CMK (cell line): ENCODE data around the gene ZNF14.
"Not testable (repeated sequence)": the region's sequence is repeated elsewhere in the genome, so short reads cannot be mapped to it uniquely, and the experiment has no call there.

Experiments used
- DNase-seq: peaks from one replicate; pipeline ENCODE4 v3.0.0-alpha.2; 2010; ENCODE audit warnings: low read depth

The ZNF14 gene

GRCh38 chr19:19746286-19747213 lies 13.6 kb upstream of the ZNF14 start:
- DNase-seq = no peak

GRCh38 chr19:19745496-19746285 lies 12.8 kb upstream of the ZNF14 start:
- no peak for DNase-seq

- DNase-seq = no peak
Observed at GRCh38 chr19:19744641-19745040, 11.7 kb upstream of the ZNF14 start.

GRCh38 chr19:19743921-19744320 lies 11.0 kb upstream of the ZNF14 start:
- not testable (repeated sequence) for DNase-seq

- DNase-seq = no peak
Observed at GRCh38 chr19:19743176-19743575, 10.3 kb upstream of the ZNF14 start.

GRCh38 chr19:19742773-19743172 lies 9.9 kb upstream of the ZNF14 start:
- DNase-seq = no peak

GRCh38 chr19:19741184-19741583 lies 8.3 kb upstream of the ZNF14 start:
- no peak for DNase-seq

- no peak for DNase-seq
Observed at GRCh38 chr19:19740755-19741154, 7.8 kb upstream of the ZNF14 start.

GRCh38 chr19:19738564-19738963 lies 5.7 kb upstream of the ZNF14 start:
- DNase-seq = no peak

GRCh38 chr19:19737559-19738332 lies 4.8 kb upstream of the ZNF14 start:
- no peak for DNase-seq

- no peak for DNase-seq
Observed at GRCh38 chr19:19721896-19722295, 11.0 kb downstream of the ZNF14 start.

GRCh38 chr19:19719798-19720197 lies 13.1 kb downstream of the ZNF14 start:
- DNase-seq = no peak

GRCh38 chr19:19711934-19712828 lies 20.7 kb downstream of the ZNF14 start:
- DNase-seq = no peak

GRCh38 chr19:19711306-19711933 lies 21.5 kb downstream of the ZNF14 start:
- no peak for DNase-seq

GRCh38 chr19:19710506-19710905 lies 22.4 kb downstream of the ZNF14 start:
- no peak for DNase-seq

GRCh38 chr19:19704836-19705235 lies 28.1 kb downstream of the ZNF14 start:
- DNase-seq = no peak

- DNase-seq = not testable (repeated sequence)
Observed at GRCh38 chr19:19700493-19700892, 32.4 kb downstream of the ZNF14 start.

- no peak for DNase-seq
Observed at GRCh38 chr19:19697589-19697988, 35.3 kb downstream of the ZNF14 start.

GRCh38 chr19:19696386-19696785 lies 36.5 kb downstream of the ZNF14 start:
- no peak for DNase-seq

- no peak for DNase-seq
Observed at GRCh38 chr19:19691683-19692082, 41.2 kb downstream of the ZNF14 start.

GRCh38 chr19:19689023-19689422 lies 43.9 kb downstream of the ZNF14 start:
- not testable (repeated sequence) for DNase-seq
